HG02571 (cell line): ENCODE measurements around the gene HYCC2.
"Not testable (repeated sequence)": the region's sequence is repeated elsewhere in the genome, so short reads cannot be mapped to it uniquely, and the experiment has no call there.

Experiments used
- ATAC-seq: cut with Tn5 transposase; IDR thresholded peaks from one replicate; pipeline ENCODE4 v1.9.1; 2021; ENCODE audit warnings: mild to moderate bottlenecking, moderate library complexity; ENCODE audit not compliant: unreplicated experiment

Gene HYCC2

DNA sequence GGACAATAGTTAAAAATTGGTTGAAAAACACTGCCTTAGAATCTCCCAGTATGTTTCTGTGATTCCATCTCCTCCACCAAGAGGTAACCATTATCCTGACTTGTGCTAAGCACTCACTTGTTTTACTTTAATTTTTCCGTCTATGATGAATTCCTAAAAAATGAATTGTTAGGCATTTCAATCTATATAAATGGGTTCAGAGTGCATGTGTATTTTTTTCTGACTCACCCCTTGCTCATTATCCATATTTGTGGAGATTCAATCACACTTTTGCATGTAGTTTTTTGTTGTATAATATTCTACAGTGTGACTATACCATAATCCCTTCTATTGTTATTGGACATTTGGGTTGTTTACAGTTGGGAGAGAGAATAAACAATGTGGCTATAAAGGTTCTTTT lies 1.6 kb upstream of the HYCC2 start:
- no peak for ATAC-seq

DNA sequence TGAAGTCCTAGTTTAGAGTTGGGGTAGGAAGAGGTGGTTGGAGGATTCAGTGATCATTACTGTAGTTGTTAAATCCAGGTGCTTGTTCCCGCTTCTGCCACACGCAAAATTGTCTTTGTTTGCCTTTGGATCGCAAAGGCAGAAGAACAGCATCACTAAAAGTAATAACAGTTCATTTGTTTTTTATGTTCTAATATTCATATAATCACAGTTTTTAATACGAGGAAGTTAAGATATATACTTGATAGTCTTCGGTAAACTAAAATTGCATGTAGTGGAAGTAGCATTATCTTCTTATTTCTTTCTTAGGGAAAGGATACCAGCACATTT lies 695 bp upstream of the HYCC2 start:
- ATAC-seq: no peak

DNA sequence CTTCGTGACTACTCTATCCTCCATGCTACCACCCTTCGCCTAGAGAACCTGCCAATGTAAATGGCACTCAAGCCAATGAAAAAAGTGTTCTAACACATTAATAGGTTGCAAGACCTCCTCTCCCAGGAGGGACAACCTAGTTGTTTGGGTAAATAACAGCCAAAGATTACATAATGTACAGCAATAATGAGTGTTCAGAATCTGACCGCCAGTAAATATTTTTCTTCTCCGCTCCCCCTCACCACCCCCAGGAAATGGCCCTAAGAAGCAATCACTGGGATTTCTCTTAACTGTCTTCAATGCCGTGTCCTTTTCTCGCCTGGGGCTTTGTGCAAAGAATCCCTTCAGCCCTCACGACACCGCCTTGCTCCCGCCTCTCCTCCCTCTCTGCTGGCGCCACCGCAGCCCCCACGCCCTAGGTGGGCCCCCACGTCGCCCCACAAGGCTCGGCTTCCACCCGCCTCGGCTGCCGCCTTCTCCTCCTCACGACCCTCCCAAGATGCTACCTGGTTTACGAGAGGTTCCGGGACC lies 458 bp downstream of the HYCC2 start:
- ATAC-seq: peak; percentile 22

DNA sequence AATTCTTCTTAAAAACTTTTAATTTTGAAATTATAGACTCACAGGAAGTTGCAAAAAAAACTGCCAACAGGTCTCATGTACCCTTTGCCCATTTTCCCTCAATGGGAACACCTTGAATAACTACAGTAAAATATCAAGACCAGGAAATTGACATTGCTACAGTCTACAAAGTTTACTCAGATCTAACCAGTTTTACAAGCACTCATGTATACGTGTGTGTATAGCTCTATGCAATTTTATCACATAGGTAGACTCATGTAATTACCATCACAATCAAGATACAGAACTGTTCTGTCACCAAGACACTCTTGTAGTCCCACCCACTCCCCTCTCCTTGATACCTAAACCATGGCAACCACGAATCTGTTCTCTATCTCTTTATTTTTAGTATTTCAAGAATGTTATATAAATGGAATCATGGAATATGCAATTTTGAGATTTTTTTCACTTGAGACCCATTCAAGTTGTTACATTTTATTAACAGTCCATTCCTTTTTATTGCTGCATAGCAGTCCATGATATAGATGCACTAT lies 6.6 kb downstream of the HYCC2 start:
- no peak for ATAC-seq

DNA sequence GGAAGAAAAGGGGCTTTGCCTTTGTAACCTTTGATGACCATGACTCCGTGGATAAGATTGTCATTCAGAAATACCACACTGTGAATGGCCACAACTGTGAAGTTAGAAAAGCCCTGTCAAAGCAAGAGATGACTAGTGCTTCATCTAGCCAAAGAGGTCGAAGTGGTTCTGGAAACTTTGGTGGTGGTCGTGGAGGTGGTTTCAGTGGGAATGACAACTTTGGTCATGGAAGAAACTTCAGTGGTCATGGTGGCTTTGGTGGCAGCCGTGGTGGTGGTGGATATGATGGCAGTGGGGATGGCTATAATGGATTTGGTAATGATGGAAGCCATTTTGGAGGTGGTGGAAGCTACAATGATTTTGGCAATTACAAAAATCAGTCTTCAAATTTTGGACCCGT lies 8.0 kb downstream of the HYCC2 start:
- not testable (repeated sequence) for ATAC-seq

DNA sequence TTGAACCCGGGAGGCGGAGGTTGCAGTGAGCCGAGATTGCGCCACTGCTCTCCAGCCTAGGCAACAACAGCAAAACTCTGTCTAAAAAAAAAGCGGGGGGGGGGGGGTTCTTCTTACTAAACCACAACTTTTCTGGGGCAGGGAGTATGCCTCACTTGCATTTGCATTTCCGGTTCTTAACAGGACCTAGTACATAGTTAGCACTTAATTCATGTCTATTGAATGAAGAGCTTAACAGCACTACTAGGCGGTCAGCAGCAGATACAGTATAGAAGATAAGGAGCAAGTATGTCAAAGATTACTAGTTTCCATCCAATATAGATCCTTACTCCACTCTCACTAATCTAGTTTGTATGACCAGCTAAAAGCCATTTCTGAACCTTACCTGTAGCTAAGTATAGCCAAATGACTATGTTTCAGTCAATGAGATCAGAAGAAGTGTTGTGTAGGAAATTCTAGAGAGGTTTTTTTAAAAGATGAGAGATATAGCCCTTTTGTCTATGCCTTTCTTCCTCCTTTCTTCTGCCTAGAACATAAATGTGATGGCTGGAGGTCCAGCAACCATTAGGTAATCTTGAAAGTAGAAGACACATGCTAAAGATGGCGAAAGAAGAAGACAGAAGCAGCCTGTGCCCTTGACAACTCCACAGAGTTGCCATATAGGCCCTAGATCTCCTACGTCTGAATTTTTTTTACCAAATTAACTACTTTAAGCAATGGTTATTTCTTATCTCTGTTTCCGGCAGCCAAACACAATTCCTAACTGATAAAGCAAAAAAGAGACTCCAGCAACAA lies 11.3 kb downstream of the HYCC2 start:
- ATAC-seq: no peak

DNA sequence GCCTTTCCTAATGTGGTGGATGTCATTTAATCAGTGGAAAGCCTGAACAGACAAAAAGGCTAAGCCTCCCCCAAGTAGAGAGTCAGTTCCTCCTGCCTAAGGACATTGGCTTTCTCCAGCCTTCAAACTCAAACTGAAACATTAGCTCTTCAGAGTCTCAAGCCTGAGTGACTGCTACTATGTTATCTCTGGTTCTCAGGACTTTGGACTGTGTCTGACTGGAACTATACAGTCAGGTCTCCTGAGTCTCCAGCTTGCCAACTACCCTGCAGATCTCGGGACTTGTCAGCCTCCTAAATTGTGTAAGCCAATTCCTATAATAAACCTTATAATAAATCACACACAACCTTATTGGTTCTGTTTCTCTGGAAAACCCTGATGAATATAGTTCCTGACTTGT lies 12.6 kb downstream of the HYCC2 start:
- no peak for ATAC-seq

DNA sequence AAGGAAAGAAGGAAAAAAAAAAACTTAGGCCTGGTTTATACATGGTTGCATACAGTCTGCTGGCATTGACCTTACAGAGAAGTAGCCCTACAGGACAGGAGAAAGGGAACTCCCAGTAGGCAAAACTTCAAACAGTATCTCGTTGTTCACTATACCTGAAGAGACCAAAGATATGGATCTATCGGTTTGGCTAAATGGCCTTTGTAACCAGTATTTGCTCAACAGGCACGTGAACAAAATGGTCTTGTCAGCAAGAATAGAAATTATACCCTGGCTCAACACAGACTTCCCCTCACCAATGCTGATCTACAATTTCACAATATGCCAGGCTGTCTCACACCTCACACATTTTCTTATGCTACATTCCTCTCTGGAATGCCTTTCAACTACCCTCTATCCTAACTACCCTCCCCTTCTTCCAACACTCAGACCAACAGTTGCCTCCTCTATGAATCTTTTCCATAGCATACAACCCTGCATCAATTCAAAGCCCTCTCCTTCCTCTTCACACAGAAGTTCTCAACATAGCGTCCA lies 13.7 kb downstream of the HYCC2 start:
- ATAC-seq: no peak

DNA sequence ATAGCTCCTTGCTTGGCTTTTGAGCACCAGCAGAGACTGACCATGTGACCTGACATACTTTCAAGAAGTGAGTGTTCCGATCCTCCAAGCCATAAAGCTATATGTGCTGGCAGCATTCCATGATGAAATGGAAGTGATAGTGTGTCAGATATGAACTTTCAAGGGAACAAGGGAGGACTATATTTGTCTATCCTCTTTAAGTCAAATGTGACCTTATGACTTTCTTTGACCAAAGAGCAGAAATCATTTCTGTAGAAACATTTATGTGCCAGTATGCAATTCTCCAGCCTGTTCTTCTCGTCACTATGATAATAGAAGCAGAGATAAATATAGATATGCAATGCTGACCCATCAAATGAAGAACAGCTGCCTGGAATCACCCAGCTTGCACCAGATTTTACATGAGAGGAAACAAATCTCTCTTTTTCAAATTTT lies 14.4 kb downstream of the HYCC2 start:
- no peak for ATAC-seq

DNA sequence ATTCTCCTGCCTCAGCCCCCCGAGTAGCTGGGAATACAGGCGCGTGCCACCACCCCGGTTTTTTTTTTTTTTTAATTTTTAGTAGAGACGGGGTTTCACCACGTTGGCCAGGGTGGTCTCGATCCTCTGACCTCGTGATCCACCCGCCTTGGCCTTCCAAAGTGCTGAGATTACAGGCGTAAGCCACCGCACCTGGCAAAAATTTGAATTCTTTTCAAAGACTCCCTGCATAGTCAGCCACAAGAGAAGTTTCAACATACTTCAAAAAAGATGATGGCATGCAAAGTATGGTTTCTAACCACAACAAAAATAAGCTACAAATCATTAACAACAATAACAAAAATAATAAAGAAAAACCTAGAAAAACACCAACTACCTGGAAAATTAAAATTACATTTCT lies 22.0 kb downstream of the HYCC2 start:
- no peak for ATAC-seq

DNA sequence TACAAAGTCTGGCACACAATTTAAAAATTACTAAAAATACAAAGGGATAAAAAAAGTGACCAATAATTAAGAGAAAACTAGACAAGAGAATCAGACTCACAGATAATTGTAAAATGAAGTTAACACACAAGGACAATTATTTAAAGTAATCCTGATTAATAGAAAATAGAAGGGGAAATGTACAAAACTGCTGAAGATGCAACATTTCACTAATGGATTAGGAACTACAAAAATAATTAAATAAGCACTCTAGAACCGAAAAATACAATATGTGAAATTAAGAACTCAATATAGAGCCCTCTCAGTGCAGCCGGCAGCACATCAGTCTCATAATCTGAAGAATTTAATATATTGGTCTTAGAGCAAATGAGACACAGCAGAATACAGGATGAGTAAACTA lies 24.6 kb downstream of the HYCC2 start:
- ATAC-seq: no peak

DNA sequence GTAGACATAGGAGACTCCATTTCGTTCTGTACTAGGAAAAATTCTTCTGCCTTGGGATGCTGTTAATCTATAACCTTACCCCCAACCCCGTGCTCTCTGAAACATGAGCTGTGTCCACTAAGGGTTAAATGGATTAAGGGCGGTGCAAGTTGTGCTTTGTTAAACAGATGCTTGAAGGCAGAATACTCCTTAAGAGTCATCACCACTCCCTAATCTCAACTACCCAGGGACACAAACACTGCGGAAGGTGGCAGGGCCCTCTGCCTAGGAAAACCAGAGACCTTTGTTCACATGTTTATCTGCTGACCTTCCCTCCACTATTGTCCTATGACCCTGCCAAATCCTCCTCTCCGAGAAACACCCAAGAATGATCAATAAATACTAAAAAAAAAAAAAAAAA lies 28.4 kb downstream of the HYCC2 start:
- ATAC-seq: not testable (repeated sequence)

DNA sequence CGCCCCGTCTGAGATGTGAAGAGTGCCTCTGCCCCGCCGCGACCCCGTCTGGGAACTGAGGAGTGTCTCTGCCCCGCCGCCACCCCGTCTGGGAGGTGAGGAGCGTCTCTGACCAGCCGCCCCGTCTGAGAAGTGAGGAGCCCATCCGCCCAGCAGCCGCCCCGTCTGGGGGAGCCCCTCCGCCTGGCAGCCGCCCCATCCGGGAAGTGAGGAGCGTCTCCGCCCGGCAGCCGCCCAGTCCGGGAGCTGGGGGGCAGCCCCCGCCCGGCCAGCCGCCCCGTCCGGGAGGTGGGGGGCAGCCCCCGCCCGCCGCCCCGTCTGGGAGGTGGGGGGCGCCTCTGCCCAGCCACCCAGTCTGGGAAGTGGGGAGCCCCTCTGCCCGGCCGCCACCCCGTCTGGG lies 29.0 kb downstream of the HYCC2 start:
- ATAC-seq: not testable (repeated sequence)

DNA sequence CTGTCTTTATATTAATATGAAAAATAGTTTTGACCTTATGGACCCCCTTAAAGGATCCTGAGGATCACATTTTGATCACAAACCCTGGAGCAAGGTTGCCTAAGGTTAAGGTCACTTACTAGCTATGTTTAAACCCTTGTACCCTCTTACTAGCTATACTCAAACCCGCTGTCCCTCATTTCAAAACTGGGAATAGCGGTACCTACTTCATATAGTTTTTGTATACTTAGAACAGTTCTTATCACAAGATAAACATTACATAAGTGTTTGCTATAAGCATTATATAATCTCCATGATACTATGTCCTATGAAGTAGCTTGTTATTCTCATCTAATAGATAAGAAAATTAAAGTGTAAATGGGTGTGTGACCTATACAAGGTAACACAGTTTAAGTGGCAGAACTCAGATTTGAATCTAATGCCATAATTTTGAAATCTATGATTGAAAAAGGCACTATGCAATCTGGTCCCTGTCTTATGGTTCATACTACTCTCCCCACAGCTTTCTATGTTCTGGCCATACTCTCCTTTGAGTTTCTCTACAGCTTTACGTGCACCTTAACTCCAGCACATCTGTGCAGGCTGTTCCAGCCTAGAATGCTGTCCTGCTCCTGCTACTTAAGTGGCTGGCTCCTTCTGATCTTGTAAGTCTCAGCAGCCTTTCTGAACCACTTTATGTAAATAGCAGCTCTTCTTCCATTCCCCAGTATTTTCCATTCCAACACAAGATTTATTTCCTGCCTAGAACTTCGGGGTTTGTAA lies 30.4 kb downstream of the HYCC2 start:
- ATAC-seq: no peak

DNA sequence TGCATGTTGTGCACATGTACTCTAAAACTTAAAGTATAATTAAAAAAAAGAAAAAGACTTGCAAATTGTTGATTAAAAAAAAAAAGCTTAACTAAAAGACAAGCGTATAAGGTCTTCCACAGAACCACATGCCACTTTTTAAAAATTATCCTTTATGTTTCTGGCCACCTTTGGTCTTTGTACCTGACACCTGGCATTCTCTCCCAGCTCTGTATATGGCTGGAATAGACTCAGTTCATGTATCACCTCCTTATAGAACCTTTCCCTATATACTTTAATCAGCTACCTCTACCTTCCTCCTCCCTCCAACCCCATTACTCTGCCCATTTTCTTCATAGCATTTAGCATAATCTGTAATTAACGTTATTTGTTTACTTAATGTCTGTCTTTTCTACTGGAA lies 32.6 kb downstream of the HYCC2 start:
- no peak for ATAC-seq

DNA sequence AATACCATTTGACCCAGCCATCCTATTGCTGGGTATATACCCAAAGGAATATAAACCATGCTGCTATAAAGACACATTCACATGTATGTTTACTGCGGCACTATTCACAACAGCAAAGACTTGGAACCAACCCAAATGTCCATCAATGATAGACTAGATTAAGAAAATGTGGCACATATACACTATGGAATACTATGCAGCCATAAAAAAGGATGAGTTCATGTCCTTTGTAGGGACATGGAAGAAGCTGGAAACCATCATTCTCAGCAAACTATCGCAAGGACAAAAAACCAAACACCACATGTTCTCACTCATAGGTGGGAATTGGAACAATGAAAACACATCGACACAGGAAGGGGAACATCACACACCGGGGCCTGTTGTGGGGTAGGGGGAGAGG lies 33.1 kb downstream of the HYCC2 start:
- ATAC-seq: not testable (repeated sequence)

DNA sequence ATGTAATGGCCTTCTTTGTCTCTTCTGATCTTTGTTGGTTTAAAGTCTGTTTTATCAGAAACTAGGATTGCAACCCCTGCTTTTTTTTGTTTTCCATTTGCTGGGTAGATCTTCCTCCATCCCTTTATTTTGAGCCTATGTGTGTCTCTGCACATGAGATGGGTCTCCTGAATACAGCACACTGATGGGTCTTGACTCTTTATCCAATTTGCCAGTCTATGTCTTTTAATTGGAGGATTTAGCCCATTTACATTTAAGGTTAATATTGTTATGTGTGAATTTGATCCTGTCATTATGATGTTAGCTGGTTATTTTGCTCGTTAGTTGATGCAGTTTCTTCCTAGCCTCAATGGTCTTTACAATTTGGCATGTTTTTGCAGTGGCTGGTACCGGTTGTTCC lies 37.1 kb downstream of the HYCC2 start:
- not testable (repeated sequence) for ATAC-seq

DNA sequence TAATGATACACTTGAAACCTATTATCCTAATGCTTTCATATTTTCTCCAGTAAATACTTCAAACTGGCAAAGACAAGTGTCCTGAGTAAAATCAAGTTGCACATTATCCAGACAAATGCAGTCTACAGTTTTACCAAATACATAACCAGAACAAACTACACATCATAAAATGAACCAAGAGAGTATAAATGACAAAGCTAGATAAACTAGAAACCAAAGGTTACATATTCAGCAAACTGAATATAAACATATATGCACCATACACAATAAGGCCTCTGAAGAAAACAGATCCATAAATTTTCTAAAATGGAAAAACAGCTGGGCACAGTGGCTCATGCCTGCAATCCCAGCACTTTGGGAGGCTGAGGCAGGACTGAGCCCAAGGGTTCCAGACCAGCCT lies 47.0 kb downstream of the HYCC2 start:
- ATAC-seq: no peak

DNA sequence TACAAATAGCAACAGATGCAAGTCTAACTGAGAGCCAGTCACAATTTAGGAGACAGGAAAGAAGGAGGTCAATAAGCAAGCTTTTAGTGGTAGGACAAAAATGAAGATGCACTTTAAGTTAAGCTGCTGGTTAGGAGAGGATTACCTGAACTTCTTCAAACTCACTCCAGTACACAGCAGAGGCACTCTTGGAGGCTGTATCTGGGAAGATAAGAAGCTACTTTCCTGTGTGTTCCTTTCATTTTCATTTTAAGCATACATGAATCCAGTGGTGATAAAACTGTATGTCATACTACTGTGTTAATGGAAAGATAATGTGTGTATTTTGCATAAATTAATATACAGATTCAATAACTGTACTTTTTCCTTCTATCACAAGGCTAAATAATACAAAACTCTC lies 49.6 kb downstream of the HYCC2 start:
- ATAC-seq: no peak
